GM12878 (cell line): ENCODE measurements around the gene SRCIN1. TPM values are rescaled to one million over a fixed set of nuclear protein-coding genes. Genes with fewer than 3 reads are reported as not detected.

Source experiments
- ATAC-seq: fragments of 200-7000 bp; cut with Tn5 transposase; 3 replicates; pipeline ENCODE4 v1.9.1; 2020; ENCODE audit warnings: mild to moderate bottlenecking, moderate library complexity
- BruUV-seq: library from RNA; stranded (reverse); fragments of 400-500 nt; replicated peaks from 2 replicates; lab custom pipeline; 2021; lab: Mats Ljungman, UMichigan
- CTCF ChIA-PET: fragments of 300-600 bp; sonication (Branson Sonifier 250); formaldehyde crosslinking; extraction: SDS; loops from one replicate; lab custom pipeline; 2021; ENCODE audit warnings: inconsistent platforms; lab: Yijun Ruan, JAX
- POLR2A ChIA-PET: fragments of 350-600 bp; formaldehyde crosslinking; extraction: SDS; loops from one replicate; lab custom pipeline; 2021; ENCODE audit warnings: inconsistent platforms; lab: Charles Lee
- RAD21 ChIA-PET: fragments of 300-600 bp; sonication (Branson Sonifier 250); formaldehyde crosslinking; loops from one replicate; lab custom pipeline; 2023; ENCODE audit warnings: antibody characterized with exemption; ENCODE audit not compliant: unreplicated experiment; lab: Charles Lee
- SMC1A ChIA-PET: fragments of 300-600 bp; sonication (Branson Sonifier 250); formaldehyde crosslinking; loops from one replicate; lab custom pipeline; 2023; ENCODE audit not compliant: unreplicated experiment, uncharacterized antibody; lab: Charles Lee
- DNase-seq: peaks from one replicate; pipeline ENCODE4 v3.0.0-alpha.2; 2011; ENCODE audit warnings: low read depth, low spot score
- FAIRE-seq: peaks from 3 replicates; lab custom pipeline; 2011; peaks lifted over from hg19 to GRCh38; lab: Jason Lieb, UNC
- H2AFZ ChIP-seq: 2 replicates; pipeline ENCODE4 v1.6.0; 2011; ENCODE audit warnings: low read depth, low read length, control low read depth; ENCODE audit not compliant: control insufficient read depth
- H3K27ac ChIP-seq: 2 replicates; pipeline ENCODE4 v1.5.1; 2011; ENCODE audit warnings: control low read depth; ENCODE audit not compliant: control insufficient read depth, insufficient read depth
- H3K27me3 ChIP-seq, 2 experiments: replicated peaks in 1 of 2; 2 replicates each; pipeline versions ENCODE4 v1.6.0 to v1.6.1; 2011; ENCODE audit warnings: low read length in 1 of 2; ENCODE audit not compliant: control insufficient read depth in 2 of 2, insufficient read depth in 2 of 2
- H3K36me3 ChIP-seq, 2 experiments: 2 replicates each; pipeline ENCODE4 v1.5.1; 2011; ENCODE audit warnings: low read length in 1 of 2; ENCODE audit not compliant: control insufficient read depth in 2 of 2, insufficient read depth in 2 of 2
- H3K4me1 ChIP-seq: 2 replicates; pipeline ENCODE4 v1.6.1; 2011; ENCODE audit warnings: mild to moderate bottlenecking, low read length, moderate library complexity, mixed read lengths; ENCODE audit not compliant: control insufficient read depth, insufficient read depth
- H3K4me2 ChIP-seq: 2 replicates; pipeline ENCODE4 v1.6.0; 2011; ENCODE audit warnings: control low read depth; ENCODE audit not compliant: control insufficient read depth, insufficient read depth
- H3K4me3 ChIP-seq: fragments of 200-600 bp; sonication (generic); 2 replicates; pipeline ENCODE4 v1.5.1; 2016
- H3K79me2 ChIP-seq: 2 replicates; pipeline ENCODE4 v1.6.0; 2011; ENCODE audit warnings: low read length; ENCODE audit not compliant: control insufficient read depth, insufficient read depth
- H3K9ac ChIP-seq: 2 replicates; pipeline ENCODE4 v1.8.0; 2011; ENCODE audit warnings: low read length, control low read depth, mixed read lengths; ENCODE audit not compliant: control insufficient read depth, insufficient read depth
- H3K9me3 ChIP-seq: replicated peaks from 3 replicates; pipeline ENCODE4 v1.5.1; 2011; ENCODE audit warnings: mild to moderate bottlenecking, low read length; ENCODE audit not compliant: control insufficient read depth, insufficient read depth
- H4K20me1 ChIP-seq: 2 replicates; pipeline ENCODE4 v1.6.0; 2011; ENCODE audit not compliant: control insufficient read depth, insufficient read depth
- CBFB ChIP-seq: IDR thresholded peaks from 2 replicates; pipeline ENCODE4 v1.6.1; 2016; ENCODE audit warnings: antibody characterized with exemption, low read depth
- HDAC6 ChIP-seq: fragments of 200-600 bp; sonication (generic); IDR thresholded peaks from one replicate; pipeline ENCODE4 v1.8.0; 2017; ENCODE audit warnings: antibody characterized with exemption; ENCODE audit not compliant: unreplicated experiment
- IKZF2 ChIP-seq, 2 experiments: fragments of 450-650 bp; IDR thresholded peaks; 2 replicates each; pipeline ENCODE4 v1.6.1; 2017; ENCODE audit warnings: mild to moderate bottlenecking in 2 of 2, moderate library complexity in 2 of 2
- NBN ChIP-seq: fragments of 450-650 bp; IDR thresholded peaks from 2 replicates; pipeline ENCODE4 v1.6.1; 2016
- RELB ChIP-seq: fragments of 450-650 bp; IDR thresholded peaks from 2 replicates; pipeline ENCODE4 v1.6.1; 2017; ENCODE audit warnings: low read depth, mild to moderate bottlenecking, moderate library complexity
- WGBS: methylation state at CpG from one replicate; pipeline ENCODE4 v1.1.6; 2016; ENCODE audit warnings: low lambda C conversion rate; ENCODE audit not compliant: insufficient replicate concordance, insufficient coverage; ENCODE audit errors: missing lambda C conversion rate; 5-methylcytosine and 5-hydroxymethylcytosine counted together
- in situ Hi-C: fragments of 300-500 bp; cut with MboI; formaldehyde crosslinking; loops from 9 replicates; pipeline ENCODE4 v1.14.3; 2018; ENCODE audit warnings: mixed read lengths
- intact Hi-C: fragments of 100-400 bp; cut with micrococcal nuclease; formaldehyde crosslinking; loops from one replicate; pipeline ENCODE4 v1.14.2; 2022; ENCODE audit not compliant: unreplicated experiment
- polyA plus RNA-seq, 11 experiments: library from polyadenylated mRNA; depleted of rRNA in 4 of 11; unstranded in 6 of 11; stranded (reverse) in 5 of 11; fragments of >200 nt; fragmentation: Nextera tagmentation in 4 of 11; fragmentation: Illumina TruSeq in 1 of 11; extraction: Ambion mirVana in 4 of 11; extraction: Trizol in 1 of 11; gene quantifications; 1 replicate in 1 of 11; 2 replicates in 10 of 11; pipeline versions ENCODE4 v1.2.1 to v1.2.3, GENCODE V29; 2011 to 2016; ENCODE audit warnings: inconsistent platforms in 2 of 11, missing spikeins in 2 of 11, low read depth in 1 of 11
- total RNA-seq, 4 experiments: library from RNA; depleted of rRNA in 3 of 4; stranded (reverse); fragments of >200 nt in 3 of 4; fragmentation: Illumina TruSeq in 1 of 4; extraction: Trizol in 1 of 4; gene quantifications; 2 replicates each; pipeline versions ENCODE4 v1.2.1 to v1.2.3, GENCODE V29; 2013 to 2021
- TF ChIP-seq, protein P1 (sequence below): fragments of 450-650 bp; formaldehyde crosslinking; IDR thresholded peaks from 2 replicates; pipeline ENCODE4 v1.4.0; 2022; ENCODE audit warnings: mild to moderate bottlenecking, moderate library complexity
- TF ChIP-seq, protein P2 (sequence below): fragments of 450-650 bp; IDR thresholded peaks from 2 replicates; pipeline ENCODE4 v1.6.1; 2017; ENCODE audit warnings: mild to moderate bottlenecking, moderate library complexity

The SRCIN1 gene
- total and polyA plus RNA-seq, 10 of the 15 experiments (the other 5 are each of a cell fraction or from before 2014, with no cell fraction given) = under 0.01 to 0.74 (median 0.20) TPM; not detected in 3

GRCh38 chr17:38571833-38572668 lies 33.7 kb downstream of the SRCIN1 start (continued):
- TF ChIP-seq, protein P1, sequence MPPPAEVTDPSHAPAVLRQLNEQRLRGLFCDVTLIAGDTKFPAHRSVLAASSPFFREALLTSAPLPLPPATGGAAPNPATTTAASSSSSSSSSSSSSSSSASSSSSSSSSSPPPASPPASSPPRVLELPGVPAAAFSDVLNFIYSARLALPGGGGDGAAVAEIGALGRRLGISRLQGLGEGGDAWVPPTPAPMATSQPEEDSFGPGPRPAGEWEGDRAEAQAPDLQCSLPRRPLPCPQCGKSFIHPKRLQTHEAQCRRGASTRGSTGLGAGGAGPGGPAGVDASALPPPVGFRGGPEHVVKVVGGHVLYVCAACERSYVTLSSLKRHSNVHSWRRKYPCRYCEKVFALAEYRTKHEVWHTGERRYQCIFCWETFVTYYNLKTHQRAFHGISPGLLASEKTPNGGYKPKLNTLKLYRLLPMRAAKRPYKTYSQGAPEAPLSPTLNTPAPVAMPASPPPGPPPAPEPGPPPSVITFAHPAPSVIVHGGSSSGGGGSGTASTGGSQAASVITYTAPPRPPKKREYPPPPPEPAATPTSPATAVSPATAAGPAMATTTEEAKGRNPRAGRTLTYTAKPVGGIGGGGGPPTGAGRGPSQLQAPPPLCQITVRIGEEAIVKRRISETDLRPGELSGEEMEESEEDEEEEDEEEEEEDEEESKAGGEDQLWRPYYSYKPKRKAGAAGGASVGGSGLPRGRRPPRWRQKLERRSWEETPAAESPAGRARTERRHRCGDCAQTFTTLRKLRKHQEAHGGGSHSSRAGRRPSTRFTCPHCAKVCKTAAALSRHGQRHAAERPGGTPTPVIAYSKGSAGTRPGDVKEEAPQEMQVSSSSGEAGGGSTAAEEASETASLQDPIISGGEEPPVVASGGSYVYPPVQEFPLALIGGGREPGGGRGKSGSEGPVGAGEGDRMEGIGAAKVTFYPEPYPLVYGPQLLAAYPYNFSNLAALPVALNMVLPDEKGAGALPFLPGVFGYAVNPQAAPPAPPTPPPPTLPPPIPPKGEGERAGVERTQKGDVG (CRISPR knock-in tag) = no peak
- TF ChIP-seq RELB = no peak
- TF ChIP-seq CBFB = no peak

- intact Hi-C loops (no loop called here), in situ Hi-C loops (no loop called here)
- ChIA-PET RAD21 (interaction anchor here (3.6 kb wide), 1 partner anchor 11 kb away, joined by 14 read pairs; no protein-coding TSS in a partner anchor), SMC1A (no interaction called here), POLR2A (no interaction called here), CTCF (no interaction called here)
- H3K27ac ChIP-seq = no peak overlapping the region
- no peaks in the 10 kb centered on the region for H4K20me1 ChIP-seq
- H3K4me2 ChIP-seq = no peak overlapping the region
- H3K79me2 ChIP-seq = no peaks in the 10 kb centered on the region
- DNase-seq (no peak), ATAC-seq (no peak; the same call in 2 of the 3 replicates), FAIRE-seq (no peak)
- no peak overlapping the region for H2AFZ ChIP-seq
- H3K27me3 ChIP-seq = peaks cover 15 to 20% of the 10 kb centered on the region in 2 experiments
- no peaks in the 10 kb centered on the region for H3K36me3 ChIP-seq
- H3K4me1 ChIP-seq = peaks cover 8% of the 10 kb centered on the region
- TF ChIP-seq HDAC6 (no peak), NBN (no peak), IKZF2 (IDR thresholded peaks at IDR 0.05) (no peak)
- TF ChIP-seq, protein P2, sequence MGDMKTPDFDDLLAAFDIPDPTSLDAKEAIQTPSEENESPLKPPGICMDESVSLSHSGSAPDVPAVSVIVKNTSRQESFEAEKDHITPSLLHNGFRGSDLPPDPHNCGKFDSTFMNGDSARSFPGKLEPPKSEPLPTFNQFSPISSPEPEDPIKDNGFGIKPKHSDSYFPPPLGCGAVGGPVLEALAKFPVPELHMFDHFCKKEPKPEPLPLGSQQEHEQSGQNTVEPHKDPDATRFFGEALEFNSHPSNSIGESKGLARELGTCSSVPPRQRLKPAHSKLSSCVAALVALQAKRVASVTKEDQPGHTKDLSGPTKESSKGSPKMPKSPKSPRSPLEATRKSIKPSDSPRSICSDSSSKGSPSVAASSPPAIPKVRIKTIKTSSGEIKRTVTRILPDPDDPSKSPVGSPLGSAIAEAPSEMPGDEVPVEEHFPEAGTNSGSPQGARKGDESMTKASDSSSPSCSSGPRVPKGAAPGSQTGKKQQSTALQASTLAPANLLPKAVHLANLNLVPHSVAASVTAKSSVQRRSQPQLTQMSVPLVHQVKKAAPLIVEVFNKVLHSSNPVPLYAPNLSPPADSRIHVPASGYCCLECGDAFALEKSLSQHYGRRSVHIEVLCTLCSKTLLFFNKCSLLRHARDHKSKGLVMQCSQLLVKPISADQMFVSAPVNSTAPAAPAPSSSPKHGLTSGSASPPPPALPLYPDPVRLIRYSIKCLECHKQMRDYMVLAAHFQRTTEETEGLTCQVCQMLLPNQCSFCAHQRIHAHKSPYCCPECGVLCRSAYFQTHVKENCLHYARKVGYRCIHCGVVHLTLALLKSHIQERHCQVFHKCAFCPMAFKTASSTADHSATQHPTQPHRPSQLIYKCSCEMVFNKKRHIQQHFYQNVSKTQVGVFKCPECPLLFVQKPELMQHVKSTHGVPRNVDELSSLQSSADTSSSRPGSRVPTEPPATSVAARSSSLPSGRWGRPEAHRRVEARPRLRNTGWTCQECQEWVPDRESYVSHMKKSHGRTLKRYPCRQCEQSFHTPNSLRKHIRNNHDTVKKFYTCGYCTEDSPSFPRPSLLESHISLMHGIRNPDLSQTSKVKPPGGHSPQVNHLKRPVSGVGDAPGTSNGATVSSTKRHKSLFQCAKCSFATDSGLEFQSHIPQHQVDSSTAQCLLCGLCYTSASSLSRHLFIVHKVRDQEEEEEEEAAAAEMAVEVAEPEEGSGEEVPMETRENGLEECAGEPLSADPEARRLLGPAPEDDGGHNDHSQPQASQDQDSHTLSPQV = no peak
- no peaks in the 10 kb centered on the region for H3K9me3 ChIP-seq
- BruUV-seq = no TSS peak
- H3K9ac ChIP-seq = no peak overlapping the region
- 47% methylated on average over 21 of the region's 21 CpGs for WGBS
- H3K4me3 ChIP-seq = no peak overlapping the region
Measured at GRCh38 chr17:38569701-38570512, 35.8 kb downstream of the SRCIN1 start.
